HepG2 (cell line): Measurements from ENCODE around the gene MYO7B. TPM values are rescaled to one million over a fixed set of nuclear protein-coding genes. Genes with fewer than 3 reads are reported as not detected.

Experiments
- ATAC-seq: fragments of 200-7000 bp; cut with Tn5 transposase; 3 replicates; pipeline ENCODE4 v1.9.1; 2020; ENCODE audit warnings: mild to moderate bottlenecking, moderate library complexity
- BruUV-seq: library from RNA; stranded (reverse); fragments of 400-500 nt; replicated peaks from 2 replicates; lab custom pipeline; 2021; lab: Mats Ljungman, UMichigan
- CTCF ChIA-PET: fragments of 300-600 bp; formaldehyde crosslinking; extraction: SDS; loops from one replicate; lab custom pipeline; 2021; ENCODE audit warnings: low total read pairs, inconsistent platforms, low intra/inter-chr PET ratio; lab: Yijun Ruan, JAX
- POLR2A ChIA-PET: fragments of 350-600 bp; sonication (Branson Sonifier 250); formaldehyde crosslinking; loops from one replicate; lab custom pipeline; 2020; ENCODE audit warnings: antibody characterized with exemption, inconsistent platforms; lab: Yijun Ruan, JAX
- DNase-seq: peaks from one replicate; pipeline ENCODE4 v3.0.0-alpha.2; 2015; ENCODE audit warnings: low spot score
- FAIRE-seq: peaks from 3 replicates; lab custom pipeline; 2011; peaks lifted over from hg19 to GRCh38; lab: Jason Lieb, UNC
- H2AFZ ChIP-seq: one replicate; pipeline ENCODE4 v1.6.1; 2011; ENCODE audit warnings: low read length, inconsistent platforms
- H3K27ac ChIP-seq: fragments of 300-600 bp; 3 replicates; pipeline ENCODE4 v1.8.0; 2011; ENCODE audit warnings: mixed run types, mild to moderate bottlenecking, mixed read lengths, low read length, inconsistent platforms; ENCODE audit not compliant: insufficient read depth; ENCODE audit errors: extremely low read length
- H3K27me3 ChIP-seq, 2 experiments: fragments of 200-600 bp in 1 of 2; 2 replicates in 1 of 2; 3 replicates in 1 of 2; pipeline versions ENCODE4 v1.6.0 to v1.8.0; 2011; ENCODE audit warnings: low read length in 2 of 2, mild to moderate bottlenecking in 2 of 2, moderate library complexity in 2 of 2, inconsistent platforms in 1 of 2; ENCODE audit not compliant: insufficient read depth in 2 of 2, control insufficient read depth in 1 of 2
- H3K36me3 ChIP-seq, 2 experiments: fragments of 200-600 bp in 1 of 2; replicated peaks in 1 of 2; 2 replicates in 1 of 2; 3 replicates in 1 of 2; pipeline versions ENCODE4 v1.5.1 to v1.8.0; 2011; ENCODE audit warnings: low read length in 2 of 2, inconsistent platforms in 1 of 2; ENCODE audit not compliant: insufficient read depth in 2 of 2, control insufficient read depth in 1 of 2
- H3K4me1 ChIP-seq: 2 replicates; pipeline ENCODE4 v1.5.1; 2012; ENCODE audit warnings: low read length, inconsistent platforms; ENCODE audit not compliant: insufficient read depth
- H3K4me2 ChIP-seq: 2 replicates; pipeline ENCODE4 v1.6.0; 2011; ENCODE audit warnings: low read depth, low read length, inconsistent platforms
- H3K4me3 ChIP-seq, 3 experiments: fragments of 200-600 bp in 1 of 3; sonication (generic), shearing (Covaris generic) in 1 of 3; replicated peaks in 1 of 3; 2 replicates each; pipeline ENCODE4 v1.5.1; 2011 to 2016; ENCODE audit warnings: low read length in 3 of 3, inconsistent platforms in 2 of 3, low read depth in 2 of 3, mild to moderate bottlenecking in 2 of 3, control low read depth in 1 of 3, mixed read lengths in 1 of 3; ENCODE audit not compliant: insufficient read depth in 1 of 3
- H3K79me2 ChIP-seq: one replicate; pipeline ENCODE4 v1.6.1; 2011; ENCODE audit warnings: low read length, inconsistent platforms; ENCODE audit not compliant: insufficient read depth
- H3K9ac ChIP-seq: 2 replicates; pipeline ENCODE4 v1.6.0; 2011; ENCODE audit warnings: mild to moderate bottlenecking, low read depth, low read length, inconsistent platforms; ENCODE audit not compliant: insufficient read depth
- H3K9me3 ChIP-seq: 2 replicates; pipeline ENCODE4 v1.5.1; 2012; ENCODE audit warnings: mild to moderate bottlenecking, low read length
- H4K20me1 ChIP-seq: 2 replicates; pipeline ENCODE4 v1.6.0; 2011; ENCODE audit warnings: inconsistent platforms, mild to moderate bottlenecking, low read length, moderate library complexity; ENCODE audit not compliant: insufficient read depth
- FOSL1 ChIP-seq: sonication (generic); formaldehyde crosslinking; IDR thresholded peaks from 2 replicates; pipeline ENCODE4 v1.9.0; 2021; ENCODE audit warnings: missing genetic modification reagents, borderline replicate concordance
- FOSL2 ChIP-seq: sonication (generic); formaldehyde crosslinking; IDR thresholded peaks from 2 replicates; pipeline ENCODE4 v1.4.0; 2020; ENCODE audit warnings: missing genetic modification reagents
- FOXM1 ChIP-seq: sonication (generic); formaldehyde crosslinking; IDR thresholded peaks from 2 replicates; pipeline ENCODE4 v1.5.0; 2020; ENCODE audit warnings: missing genetic modification reagents
- MAX ChIP-seq: IDR thresholded peaks from 2 replicates; pipeline ENCODE4 v1.6.1; 2012; ENCODE audit warnings: inconsistent platforms
- MTA1 ChIP-seq: sonication (generic); formaldehyde crosslinking; IDR thresholded peaks from 2 replicates; pipeline ENCODE4 v1.4.0; 2020; ENCODE audit warnings: missing genetic modification reagents, mild to moderate bottlenecking, borderline replicate concordance
- NFIB ChIP-seq: sonication (generic); formaldehyde crosslinking; IDR thresholded peaks from 2 replicates; pipeline ENCODE4 v1.9.0; 2021; ENCODE audit warnings: missing genetic modification reagents, mild to moderate bottlenecking, borderline replicate concordance
- SNAPC5 ChIP-seq: sonication (generic); formaldehyde crosslinking; IDR thresholded peaks from 2 replicates; pipeline ENCODE4 v1.8.1; 2023; ENCODE audit warnings: mild to moderate bottlenecking, missing genetic modification reagents, borderline replicate concordance
- SSRP1 ChIP-seq: IDR thresholded peaks from 2 replicates; pipeline ENCODE4 v1.6.1; 2016; ENCODE audit warnings: control low read depth
- TBL1XR1 ChIP-seq: fragments of 150-350 bp; IDR thresholded peaks from 2 replicates; pipeline ENCODE4 v1.6.1; 2014; ENCODE audit warnings: borderline replicate concordance, low read length; ENCODE audit not compliant: partially characterized antibody
- ZNF276 ChIP-seq: sonication (generic); formaldehyde crosslinking; IDR thresholded peaks from 2 replicates; pipeline ENCODE4 v1.4.0; 2020; ENCODE audit warnings: mild to moderate bottlenecking, low read depth, missing genetic modification reagents
- ZNF335 ChIP-seq: sonication (generic); formaldehyde crosslinking; IDR thresholded peaks from 2 replicates; pipeline ENCODE4 v1.4.0; 2020; ENCODE audit warnings: missing genetic modification reagents
- ZNF44 ChIP-seq: sonication (generic); formaldehyde crosslinking; IDR thresholded peaks from 2 replicates; pipeline ENCODE4 v1.5.1; 2020; ENCODE audit warnings: mild to moderate bottlenecking, missing genetic modification reagents
- ZNF891 ChIP-seq: sonication (generic); formaldehyde crosslinking; IDR thresholded peaks from 2 replicates; pipeline ENCODE4 v1.5.0; 2020; ENCODE audit warnings: mild to moderate bottlenecking, missing genetic modification reagents
- WGBS: methylation state at CpG from one replicate; pipeline ENCODE4 v1.1.6; 2017; ENCODE audit warnings: low lambda C conversion rate; 5-methylcytosine and 5-hydroxymethylcytosine counted together
- in situ Hi-C: cut with HindIII; loops from 2 replicates; pipeline ENCODE4 v1.10.0; 2017; ENCODE audit warnings: low pct_unique_long_range_greater_than_20kb; ENCODE audit not compliant: extremely low pct_ligation_motif_present
- intact Hi-C: fragments of 100-400 bp; cut with micrococcal nuclease; formaldehyde crosslinking; loops from one replicate; pipeline ENCODE4 v1.10.0; 2022; ENCODE audit not compliant: unreplicated experiment
- polyA plus RNA-seq, 8 experiments: library from polyadenylated mRNA; depleted of rRNA in 3 of 8; stranded (reverse) in 7 of 8; unstranded in 1 of 8; fragments of >200 nt; fragmentation: Illumina TruSeq in 4 of 8; extraction: Trizol in 4 of 8; gene quantifications; 2 replicates each; pipeline versions ENCODE4 v1.2.1 to v1.2.3, GENCODE V29; 2011 to 2016; ENCODE audit warnings: low read depth in 4 of 8, missing spikeins in 1 of 8, mixed read lengths in 1 of 8; ENCODE audit not compliant: insufficient read depth in 1 of 8
- total RNA-seq, 5 experiments: library from RNA; depleted of rRNA; stranded (reverse); fragments of >200 nt; fragmentation: Illumina TruSeq; extraction: Trizol; gene quantifications; 2 replicates each; pipeline ENCODE4 v1.2.3, GENCODE V29; 2016; ENCODE audit warnings: low read depth in 1 of 5

The MYO7B gene
- total and polyA plus RNA-seq, 2 of the 13 experiments (the other 11 are each of a cell fraction or from before 2014, with no cell fraction given) = not detected

- H3K27ac ChIP-seq = no peak overlapping the region
- in situ Hi-C loops = no loop called here
- no peak for ATAC-seq
- no peaks in the 10 kb centered on the region for H3K9me3 ChIP-seq
- ChIA-PET POLR2A (no interaction called here), CTCF (no interaction called here)
- TF ChIP-seq FOXM1 (CRISPR knock-in tag) (no peak), FOSL1 (CRISPR knock-in tag) (no peak), NFIB (CRISPR knock-in tag) (no peak), MAX (no peak), ZNF44 (CRISPR knock-in tag) (no peak), MTA1 (CRISPR knock-in tag) (no peak), SSRP1 (CRISPR knock-in tag) (no peak), FOSL2 (no peak), ZNF335 (no peak), SNAPC5 (CRISPR knock-in tag) (no peak), ZNF891 (CRISPR knock-in tag) (no peak), TBL1XR1 (no peak), ZNF276 (CRISPR knock-in tag) (no peak)
- peaks cover 20 to 67% of the 10 kb centered on the region in 2 experiments for H3K27me3 ChIP-seq
- no peaks in the 10 kb centered on the region for H3K79me2 ChIP-seq
- no peak overlapping the region for H3K4me2 ChIP-seq
- intact Hi-C loops = no loop called here
- no peak for FAIRE-seq
- WGBS = 69% methylated on average over 13 of the region's 13 CpGs
- no peaks in the 10 kb centered on the region for H3K36me3 ChIP-seq
- DNase-seq = no peak
- BruUV-seq = no TSS peak
- no peak overlapping the region for H3K9ac ChIP-seq
- no peak overlapping the region for H3K4me3 ChIP-seq
- H2AFZ ChIP-seq = no peak overlapping the region
- no peaks in the 10 kb centered on the region for H4K20me1 ChIP-seq
- peaks cover 54% of the 10 kb centered on the region for H3K4me1 ChIP-seq
These were observed 103.6 kb downstream of the MYO7B start for GRCh38 chr2:127639111-127639474.
